HEK293T (cell line): ENCODE measurements around the gene GTF3C1.
A peak's percentile ranks its signal among the peaks of the same experiment; 100 is the strongest.

ENCODE experiments used
- CTCF ChIA-PET: fragments of 350-600 bp; formaldehyde crosslinking; extraction: SDS; loops from one replicate; lab custom pipeline; 2021; ENCODE audit warnings: antibody characterized with exemption, inconsistent platforms; lab: Yijun Ruan, JAX
- POLR2A ChIA-PET: fragments of 350-600 bp; formaldehyde crosslinking; extraction: SDS; loops from one replicate; lab custom pipeline; 2020; ENCODE audit warnings: antibody characterized with exemption, inconsistent platforms; lab: Yijun Ruan, JAX
- DNase-seq: peaks from one replicate; pipeline ENCODE4 v3.0.0; 2012; ENCODE audit warnings: mixed read lengths; ENCODE audit errors: extremely low spot score
- ARNT ChIP-seq: fragments of 450-650 bp; IDR thresholded peaks from 2 replicates; pipeline ENCODE4 v1.6.1; 2017; ENCODE audit warnings: mild to moderate bottlenecking
- BHLHE40 ChIP-seq: fragments of 450-650 bp; IDR thresholded peaks from 2 replicates; pipeline ENCODE4 v1.6.1; 2016; ENCODE audit warnings: mild to moderate bottlenecking, moderate library complexity, borderline replicate concordance
- CTBP1 ChIP-seq: fragments of 450-650 bp; IDR thresholded peaks from 2 replicates; pipeline ENCODE4 v1.6.1; 2016; ENCODE audit warnings: borderline replicate concordance
- ELF4 ChIP-seq: fragments of 450-650 bp; IDR thresholded peaks from 2 replicates; pipeline ENCODE4 v1.6.1; 2017; ENCODE audit warnings: antibody characterized with exemption
- FOXA1 ChIP-seq: fragments of 450-650 bp; IDR thresholded peaks from 2 replicates; pipeline ENCODE4 v1.6.1; 2016; ENCODE audit warnings: mild to moderate bottlenecking
- FOXK2 ChIP-seq: fragments of 450-650 bp; IDR thresholded peaks from 2 replicates; pipeline ENCODE4 v1.6.1; 2016; ENCODE audit warnings: mild to moderate bottlenecking
- FOXM1 ChIP-seq: fragments of 450-650 bp; IDR thresholded peaks from 2 replicates; pipeline ENCODE4 v1.6.1; 2017; ENCODE audit warnings: mild to moderate bottlenecking, borderline replicate concordance
- HDGF ChIP-seq: fragments of 450-650 bp; IDR thresholded peaks from 2 replicates; pipeline ENCODE4 v1.6.1; 2017; ENCODE audit warnings: antibody characterized with exemption, borderline replicate concordance
- L3MBTL2 ChIP-seq: fragments of 450-650 bp; conservative IDR thresholded peaks from 2 replicates; pipeline ENCODE4 v1.6.1; 2016; ENCODE audit warnings: mild to moderate bottlenecking
- LEF1 ChIP-seq: fragments of 450-650 bp; IDR thresholded peaks from 2 replicates; pipeline ENCODE4 v1.6.1; 2017; ENCODE audit warnings: mild to moderate bottlenecking, borderline replicate concordance
- NFRKB ChIP-seq: fragments of 450-650 bp; IDR thresholded peaks from 2 replicates; pipeline ENCODE4 v1.6.1; 2016; ENCODE audit warnings: mild to moderate bottlenecking, moderate library complexity
- SP1 ChIP-seq: fragments of 450-650 bp; IDR thresholded peaks from 2 replicates; pipeline ENCODE4 v1.6.1; 2017
- SUZ12 ChIP-seq: fragments of 450-650 bp; IDR thresholded peaks from 2 replicates; pipeline ENCODE4 v1.6.1; 2016; ENCODE audit warnings: mild to moderate bottlenecking
- TARDBP ChIP-seq: fragments of 450-650 bp; IDR thresholded peaks from 2 replicates; pipeline ENCODE4 v1.6.1; 2016
- ZNF384 ChIP-seq: fragments of 450-650 bp; IDR thresholded peaks from 2 replicates; pipeline ENCODE4 v1.6.1; 2016
- TF ChIP-seq, protein P1 (sequence below): fragments of 450-650 bp; IDR thresholded peaks from 2 replicates; pipeline ENCODE4 v1.6.1; 2016

Gene GTF3C1

GRCh38 chr16:27549746-27550581 lies at the start of gene GTF3C1, which contains the start of gene KATNIP:
TSS of gene GTF3C1 (minus strand) at chr16:27549913. CDS start at chr16:27549890, 23 bp downstream.
TSS of gene KATNIP (plus strand) at chr16:27550144. CDS start at chr16:27550171, 27 bp downstream.
- CTCF ChIA-PET: no interaction called here
- TF ChIP-seq ELF4: peak; percentile 54; the same call in 1 of the 2 replicates
- TF ChIP-seq ARNT: no peak
- POLR2A ChIA-PET: interaction anchor here (0.6 to 2.0 kb wide), 15 partner anchors 9 to 140 kb away, joined by 3 to 10 read pairs (median 4); no protein-coding TSS in a partner anchor

DNA sequence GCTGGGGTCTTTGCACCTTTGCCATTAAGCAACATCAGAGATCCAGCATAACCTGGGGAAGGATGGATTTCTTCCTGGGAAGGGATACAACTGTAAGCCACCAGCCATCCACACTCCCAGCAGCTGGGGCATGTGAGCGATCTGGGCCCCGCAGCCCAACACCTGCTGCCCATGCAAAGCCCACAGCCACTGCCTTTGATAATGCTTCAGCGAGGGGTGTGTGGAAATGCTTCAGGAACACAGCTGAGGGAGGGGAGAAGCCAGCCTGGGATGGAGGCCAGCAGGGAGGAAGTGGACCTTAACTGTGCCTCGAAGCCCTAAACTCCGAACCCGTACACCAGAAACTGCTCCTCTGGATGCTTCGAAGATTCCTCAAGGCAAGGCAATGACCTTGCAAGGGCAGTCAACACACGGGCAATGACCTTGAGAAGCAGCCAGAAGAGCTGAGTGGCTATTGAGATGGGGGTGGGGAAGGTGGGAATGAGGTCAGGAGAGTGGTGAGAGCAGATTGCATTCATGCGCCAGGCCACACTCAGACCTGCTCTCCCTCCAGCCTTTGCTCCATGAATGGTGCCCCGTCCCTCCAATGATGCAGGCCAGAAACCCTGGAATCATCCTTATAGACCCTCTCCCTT lies 49.3 kb upstream of the GTF3C1 start:
- TF ChIP-seq L3MBTL2 (no peak), TARDBP (no peak), HDGF (no peak), SUZ12 (no peak), ZNF384 (no peak), ELF4 (no peak)
- TF ChIP-seq, protein P1, sequence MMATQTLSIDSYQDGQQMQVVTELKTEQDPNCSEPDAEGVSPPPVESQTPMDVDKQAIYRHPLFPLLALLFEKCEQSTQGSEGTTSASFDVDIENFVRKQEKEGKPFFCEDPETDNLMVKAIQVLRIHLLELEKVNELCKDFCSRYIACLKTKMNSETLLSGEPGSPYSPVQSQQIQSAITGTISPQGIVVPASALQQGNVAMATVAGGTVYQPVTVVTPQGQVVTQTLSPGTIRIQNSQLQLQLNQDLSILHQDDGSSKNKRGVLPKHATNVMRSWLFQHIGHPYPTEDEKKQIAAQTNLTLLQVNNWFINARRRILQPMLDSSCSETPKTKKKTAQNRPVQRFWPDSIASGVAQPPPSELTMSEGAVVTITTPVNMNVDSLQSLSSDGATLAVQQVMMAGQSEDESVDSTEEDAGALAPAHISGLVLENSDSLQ: no peak
- no peak for DNase-seq
- ChIA-PET POLR2A (no interaction called here), CTCF (no interaction called here)

More at GRCh38 chr16:27549746-27550581, at the start of gene GTF3C1, which contains the start of gene KATNIP:
- DNase-seq: peak; percentile 100

DNA sequence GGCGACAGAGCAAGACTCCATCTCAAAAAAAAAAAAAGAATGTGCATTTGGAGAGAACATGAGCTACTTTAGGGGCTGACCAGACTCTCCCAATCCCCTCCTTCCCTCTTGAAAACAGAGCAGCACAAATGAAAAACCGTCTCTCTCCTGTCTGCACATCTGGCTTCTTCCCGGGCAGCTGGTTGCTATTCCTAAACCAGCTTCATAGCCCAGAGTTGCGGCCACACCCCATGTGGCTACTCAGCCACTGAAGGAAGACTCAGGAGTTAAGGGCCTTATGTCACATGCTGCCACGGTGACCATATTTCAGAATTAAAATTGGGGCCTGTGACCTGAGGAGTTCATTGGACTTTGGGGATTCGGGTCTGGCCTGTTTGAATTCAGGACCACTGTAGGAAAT lies 48.5 kb upstream of the GTF3C1 start:
- ChIA-PET CTCF (interaction anchor here (0.8 kb wide), 1 partner anchor 42 kb away, joined by 3 read pairs; no protein-coding TSS in a partner anchor), POLR2A (no interaction called here)
- no peak for DNase-seq
- no peak for TF ChIP-seq SP1
- TF ChIP-seq BHLHE40: no peak
- TF ChIP-seq ELF4: no peak
- no peak for TF ChIP-seq SUZ12
- no peak for TF ChIP-seq HDGF
- TF ChIP-seq NFRKB: no peak
- TF ChIP-seq CTBP1: no peak
- TF ChIP-seq ARNT: no peak
- no peak for TF ChIP-seq TARDBP

GRCh38 chr16:27597361-27597760 lies 47.6 kb upstream of the GTF3C1 start:
- CTCF ChIA-PET: no interaction called here

GRCh38 chr16:27596411-27596810 lies 46.7 kb upstream of the GTF3C1 start:
- no peak for TF ChIP-seq SP1
- no peak for TF ChIP-seq ARNT
- TF ChIP-seq NFRKB: no peak
- TF ChIP-seq ZNF384: no peak
- no peak for TF ChIP-seq LEF1
- no peak for TF ChIP-seq FOXA1
- TF ChIP-seq CTBP1: no peak
- TF ChIP-seq, protein P1: no peak
- no peak for TF ChIP-seq FOXK2
- no peak for TF ChIP-seq SUZ12
- TF ChIP-seq ELF4: no peak
- no peak for TF ChIP-seq FOXM1
- no peak for TF ChIP-seq L3MBTL2
- TF ChIP-seq HDGF: no peak
- TF ChIP-seq TARDBP: no peak
- no peak for TF ChIP-seq BHLHE40
- no peak for DNase-seq
- POLR2A ChIA-PET: no interaction called here
- CTCF ChIA-PET: no interaction called here

More at GRCh38 chr16:27597361-27597760, 47.6 kb upstream of the GTF3C1 start:
- DNase-seq: no peak
- POLR2A ChIA-PET: no interaction called here
- TF ChIP-seq LEF1: no peak
- TF ChIP-seq FOXA1: no peak
- TF ChIP-seq SUZ12: no peak
- no peak for TF ChIP-seq FOXM1
- TF ChIP-seq ZNF384: no peak
- TF ChIP-seq NFRKB: no peak
- TF ChIP-seq HDGF: no peak
- no peak for TF ChIP-seq SP1
- no peak for TF ChIP-seq BHLHE40
- TF ChIP-seq ARNT: no peak
- TF ChIP-seq ELF4: no peak
- TF ChIP-seq L3MBTL2: no peak
- TF ChIP-seq, protein P1: no peak
- TF ChIP-seq CTBP1: no peak
- no peak for TF ChIP-seq TARDBP
- TF ChIP-seq FOXK2: no peak

GRCh38 chr16:27595993-27596392 lies 46.3 kb upstream of the GTF3C1 start:
- ChIA-PET CTCF (no interaction called here), POLR2A (no interaction called here)

More at GRCh38 chr16:27595993-27596392, 46.3 kb upstream of the GTF3C1 start:
- TF ChIP-seq LEF1 (no peak), ZNF384 (no peak), ELF4 (no peak)
- no peak for DNase-seq
